T-helper 1 cell treated with Interleukin-12 subunit alpha and Interleukin-12 subunit beta and Interleukin-4 antibody, amounts not matched to agents 30 ng/mL and 1 ng/mL, for 36 hours (primary cell): ENCODE data around the gene P2RY12. TPM values are rescaled to one million over a fixed set of nuclear protein-coding genes. Genes with fewer than 3 reads are reported as not detected.
"Not testable (repeated sequence)": the region's sequence is repeated elsewhere in the genome, so short reads cannot be mapped to it uniquely, and the experiment has no call there.

Experiments
- intact Hi-C: fragments of 100-400 bp; cut with micrococcal nuclease; formaldehyde crosslinking; loops from one replicate; pipeline ENCODE4 v1.15.1; 2024
- total RNA-seq: library from RNA; stranded (reverse); gene quantifications from 2 replicates; pipeline ENCODE4 v1.2.3, GENCODE V29; 2022

P2RY12 gene
- total RNA-seq, 1 donor from 2014 or later, result not detected

DNA sequence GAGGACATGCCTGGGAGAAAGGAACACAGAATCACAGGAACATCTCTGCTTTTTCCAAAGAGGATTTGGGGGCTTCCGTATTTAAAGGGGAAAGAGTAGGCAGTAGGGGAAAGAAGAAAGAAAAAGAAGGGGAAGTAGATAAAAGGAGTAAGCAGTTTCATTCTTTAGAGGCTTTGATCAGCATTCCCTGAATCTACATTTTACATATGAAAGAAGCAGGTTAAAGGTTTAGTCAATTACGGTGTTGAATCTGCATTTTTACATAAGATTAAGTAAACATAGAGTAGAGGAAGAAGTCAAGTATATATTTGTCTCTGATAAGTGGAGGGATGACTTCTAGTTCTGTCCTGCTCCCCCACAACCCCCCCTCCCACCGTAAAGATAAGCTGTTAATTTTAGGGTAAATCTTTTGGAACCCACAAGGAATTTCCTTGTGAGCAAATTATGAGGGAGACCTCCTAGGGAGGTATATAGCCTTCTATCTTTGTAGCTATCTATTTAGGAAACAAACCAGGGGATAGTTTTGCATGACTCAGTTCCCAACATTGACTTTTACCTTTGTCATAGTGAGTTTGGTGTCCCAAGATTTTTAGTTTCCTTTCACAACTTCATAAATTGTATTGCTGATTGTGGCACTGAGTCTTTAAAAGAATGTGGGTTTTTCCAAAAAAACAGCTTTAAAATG is 8.7 kb upstream of the P2RY12 start:
- intact Hi-C loops, result no loop called here

DNA sequence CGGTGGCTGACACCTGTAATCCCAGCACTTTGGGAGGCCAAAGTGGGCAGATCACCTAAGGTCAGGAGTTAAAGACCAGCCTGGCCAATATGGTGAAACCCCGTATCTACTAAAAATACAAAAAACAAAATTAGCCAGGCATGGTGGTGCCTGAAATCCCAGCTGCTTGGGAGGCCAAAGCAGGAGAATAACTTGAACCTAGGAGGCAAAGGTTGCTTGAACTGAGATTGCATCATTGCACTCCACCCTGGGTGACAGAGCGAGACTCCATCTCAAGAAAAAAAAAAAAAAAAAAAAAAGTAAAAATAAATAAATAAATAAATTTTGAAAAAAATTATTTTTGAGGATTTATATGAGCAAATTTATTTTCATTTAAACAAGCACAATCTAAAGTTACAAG is 7.6 kb upstream of the P2RY12 start:
- intact Hi-C loops, result not testable (repeated sequence)

GRCh38 chr3:151391720-151392119 is 7.2 kb upstream of the P2RY12 start:
- intact Hi-C loops, result no loop called here

DNA sequence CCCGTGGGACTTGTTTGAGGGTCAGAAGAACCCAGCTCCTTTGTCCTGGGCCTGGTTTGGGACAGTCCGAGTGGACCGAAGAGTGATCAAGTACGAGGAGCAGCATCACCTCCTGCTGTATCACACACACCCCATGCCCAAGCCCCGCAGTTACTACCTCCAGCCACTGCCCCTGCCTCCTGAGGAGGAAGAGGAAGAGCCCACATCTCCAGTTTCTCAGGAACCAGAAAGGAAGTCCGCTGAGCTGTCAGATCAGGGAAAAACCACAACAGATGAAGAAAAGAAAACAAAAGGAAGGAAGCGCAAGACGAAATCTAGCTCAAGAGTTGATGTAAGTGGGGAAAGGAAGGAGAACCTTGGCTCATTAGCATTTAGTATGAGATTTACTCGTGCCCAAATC is 3.3 kb upstream of the P2RY12 start:
- intact Hi-C loops, result no loop called here

DNA sequence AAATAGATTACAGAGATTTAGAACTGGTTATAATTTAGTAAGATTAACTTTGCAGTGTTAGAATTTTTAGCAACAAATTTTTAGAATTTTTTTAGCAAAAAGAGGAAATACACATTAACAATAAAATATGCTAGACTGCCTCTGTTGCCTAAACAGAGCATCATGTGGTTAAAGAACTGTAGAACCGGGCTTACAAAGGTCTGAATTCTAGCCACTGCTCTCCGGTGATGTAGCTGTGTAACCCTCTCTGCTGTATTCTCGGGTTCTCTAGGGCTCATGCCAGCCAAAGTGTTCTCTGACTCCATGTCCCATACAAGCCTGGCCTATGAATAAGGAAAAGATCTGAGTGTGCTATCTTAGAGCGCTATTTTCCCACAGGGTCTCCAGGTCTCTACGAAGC is 2.9 kb upstream of the P2RY12 start:
- intact Hi-C loops, result no loop called here

DNA sequence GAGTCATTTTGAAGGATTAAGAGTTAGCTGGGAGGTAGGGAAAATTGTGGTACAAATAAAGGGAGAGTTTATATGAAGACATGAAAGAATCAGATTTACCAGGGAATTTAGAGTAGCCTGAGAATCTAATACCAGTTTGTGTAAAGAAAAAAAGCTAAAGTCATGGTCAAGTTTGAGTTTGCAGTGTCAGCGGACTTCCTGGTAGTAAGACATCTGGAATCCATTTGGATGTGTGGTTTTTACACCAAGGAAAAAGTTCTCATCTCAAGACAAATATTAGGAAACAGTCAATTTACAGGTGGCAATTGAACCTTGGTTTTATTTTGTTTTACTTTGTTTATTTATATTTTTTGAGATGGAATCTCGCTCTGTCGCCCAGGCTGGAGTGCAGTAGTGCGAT is 1.5 kb upstream of the P2RY12 start:
- intact Hi-C loops, result no loop called here

DNA sequence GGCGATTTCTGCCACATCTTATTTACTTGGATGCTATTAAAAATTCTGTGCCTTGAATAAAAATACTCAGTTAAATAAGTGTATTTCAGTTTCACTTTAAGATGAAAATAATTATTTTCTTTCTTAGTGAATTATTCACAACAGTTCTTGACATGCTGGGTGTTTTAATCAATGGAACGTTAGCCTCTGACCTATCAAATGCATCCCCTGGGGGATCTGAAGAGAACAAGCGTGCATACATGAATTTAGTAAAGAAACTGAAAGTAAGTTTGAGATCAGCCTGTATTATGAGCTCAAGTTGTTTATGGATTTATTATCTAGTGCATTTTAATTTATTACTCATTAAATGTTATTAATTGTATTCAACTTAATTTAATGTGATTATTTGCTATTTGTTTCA is 597 bp downstream of the P2RY12 start:
- intact Hi-C loops, result no loop called here

DNA sequence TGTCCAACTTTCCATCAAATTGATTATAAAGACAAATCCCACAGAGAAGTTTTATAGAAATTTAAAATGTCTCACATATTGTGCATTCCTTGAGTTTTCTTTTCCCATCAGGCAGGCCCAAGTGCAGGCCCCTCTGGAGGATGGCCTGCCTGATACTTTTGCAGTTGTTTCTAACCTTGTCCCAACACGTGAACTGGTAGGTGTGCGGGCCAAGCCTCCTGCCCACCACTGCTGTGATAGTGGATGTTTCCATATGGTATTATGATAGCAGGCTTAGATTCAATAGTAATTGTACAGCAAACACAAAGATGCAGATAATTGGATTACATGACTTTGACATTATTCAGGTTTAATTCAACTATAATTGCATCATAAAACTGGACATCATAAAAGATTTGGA is 1.4 kb downstream of the P2RY12 start:
- intact Hi-C loops, result no loop called here

DNA sequence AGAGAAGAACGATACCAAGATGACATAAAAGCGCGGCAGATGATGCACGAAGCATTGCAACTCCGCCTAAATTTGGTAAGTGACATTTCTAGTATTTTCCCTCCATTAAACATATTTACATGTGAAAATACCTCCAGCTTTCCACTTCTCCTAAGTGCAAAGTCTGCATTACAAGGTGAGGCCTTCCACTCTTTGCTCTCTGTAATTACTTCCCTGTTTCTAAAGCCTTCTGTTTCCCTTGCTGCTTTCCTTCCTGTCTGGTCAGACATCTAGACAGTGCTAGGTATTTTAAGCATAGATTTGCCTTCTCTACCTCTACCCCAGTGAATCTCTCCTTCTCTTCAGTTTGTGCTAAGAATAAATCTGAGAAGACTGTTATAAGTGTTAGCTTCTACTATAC is 1.9 kb downstream of the P2RY12 start:
- intact Hi-C loops, result no loop called here

DNA sequence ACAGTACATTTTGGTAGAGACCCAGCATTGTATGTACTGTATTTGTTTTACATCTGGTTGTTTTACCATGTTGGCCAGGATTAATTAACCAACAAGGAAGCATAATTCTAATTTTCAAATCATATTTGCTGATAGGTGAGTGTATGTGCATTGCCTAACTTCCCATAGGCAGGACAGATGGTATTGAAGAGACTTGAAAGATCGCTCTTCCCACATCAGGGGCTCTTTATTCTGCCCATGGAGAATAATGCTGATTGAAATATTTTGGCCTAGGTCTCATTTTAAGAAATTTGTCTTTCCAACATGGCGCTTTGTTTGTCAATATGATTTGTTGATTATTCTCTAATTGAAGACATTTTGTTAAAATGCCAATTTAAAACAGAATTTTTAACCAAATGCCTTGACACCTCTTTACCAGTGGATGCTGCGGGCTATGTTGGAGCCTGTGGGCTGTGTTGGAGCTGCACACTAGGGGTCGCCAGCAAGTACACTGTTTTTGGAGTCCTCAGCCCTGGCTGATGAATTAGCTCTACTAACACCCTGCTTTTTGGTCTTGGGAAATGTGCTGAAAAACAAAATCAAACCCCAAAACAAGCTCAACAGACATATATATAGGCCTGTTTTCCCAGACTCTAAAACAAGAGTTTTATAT is 5.3 kb downstream of the P2RY12 start:
- intact Hi-C loops, result no loop called here

GRCh38 chr3:151377768-151378385 is 6.7 kb downstream of the P2RY12 start:
- intact Hi-C loops, result no loop called here

- intact Hi-C loops, result no loop called here
Measured at GRCh38 chr3:151372063-151372820, 12.3 kb downstream of the P2RY12 start.

- intact Hi-C loops, result no loop called here
Measured at GRCh38 chr3:151371526-151371925, 13.0 kb downstream of the P2RY12 start.

GRCh38 chr3:151367448-151367847 is 17.1 kb downstream of the P2RY12 start:
- intact Hi-C loops, result no loop called here

DNA sequence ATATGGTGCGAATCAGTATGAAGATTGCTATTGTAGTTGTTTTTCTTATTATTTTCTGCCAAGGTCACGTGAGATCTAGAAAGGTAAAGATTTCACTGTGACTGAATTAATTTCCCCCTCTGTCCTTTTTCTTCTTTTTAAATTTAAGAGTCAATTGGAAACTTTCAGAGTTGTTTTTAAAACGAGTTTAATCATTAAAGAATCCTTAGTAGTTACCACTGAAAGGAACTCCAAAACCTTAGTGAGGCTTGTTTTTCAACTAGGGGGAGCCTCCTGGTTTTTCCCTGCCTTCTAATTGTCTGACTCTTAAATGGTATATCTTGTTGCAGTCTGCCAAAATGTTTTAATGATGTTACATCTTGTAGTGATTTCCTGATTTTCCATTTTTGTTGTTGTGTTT is 17.6 kb downstream of the P2RY12 start:
- intact Hi-C loops, result no loop called here

- intact Hi-C loops, result no loop called here
Measured at GRCh38 chr3:151362751-151363174, 21.8 kb downstream of the P2RY12 start.

- intact Hi-C loops, result no loop called here
Measured at GRCh38 chr3:151357463-151357850, 27.1 kb downstream of the P2RY12 start.

GRCh38 chr3:151356794-151357462 is 27.6 kb downstream of the P2RY12 start:
- intact Hi-C loops, result no loop called here

DNA sequence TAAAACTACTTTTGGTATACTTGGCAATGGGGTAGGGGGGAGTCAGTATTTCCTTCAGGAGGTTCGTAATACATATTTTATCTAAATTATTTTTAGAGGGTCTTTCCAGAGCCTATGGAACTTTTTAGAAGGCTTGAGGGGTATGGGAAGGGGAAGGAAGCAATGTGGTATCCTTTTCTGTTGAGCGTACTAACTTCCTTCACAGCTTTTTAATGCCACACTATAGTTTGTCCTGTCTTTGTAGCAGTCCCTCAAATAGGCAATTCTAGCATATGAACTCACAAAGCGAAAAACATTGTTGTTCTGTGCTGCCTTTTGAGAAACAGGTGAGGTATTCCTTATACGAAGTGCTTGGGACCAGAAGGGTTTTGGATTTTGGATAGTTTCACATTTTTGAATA is 32.9 kb downstream of the P2RY12 start:
- intact Hi-C loops, result no loop called here

DNA sequence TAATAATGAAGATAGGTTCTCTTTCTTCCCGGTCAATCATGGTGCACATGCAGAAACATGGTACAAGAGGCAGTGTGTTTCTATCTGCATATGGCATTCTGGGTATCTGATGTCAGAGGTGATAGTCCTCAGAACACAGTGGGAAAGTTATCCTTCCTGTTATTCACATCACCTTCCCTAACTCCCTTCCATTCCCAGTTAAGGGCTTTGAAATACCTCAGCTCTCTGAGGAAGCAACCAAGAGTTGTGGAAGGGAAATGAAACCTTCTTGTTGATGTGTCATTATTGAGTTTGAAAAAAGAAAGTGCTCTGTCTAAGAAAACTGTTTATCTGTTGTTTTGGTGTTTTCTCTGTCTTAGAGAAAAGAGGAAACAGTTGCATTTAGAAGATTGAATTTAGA is 33.3 kb downstream of the P2RY12 start:
- intact Hi-C loops, result no loop called here

- intact Hi-C loops, result no loop called here
Measured at GRCh38 chr3:151350656-151351055, 33.9 kb downstream of the P2RY12 start.

GRCh38 chr3:151347432-151347831 is 37.1 kb downstream of the P2RY12 start:
- intact Hi-C loops, result no loop called here
